Measurements from ENCODE around the gene LIMS2.

DNA sequence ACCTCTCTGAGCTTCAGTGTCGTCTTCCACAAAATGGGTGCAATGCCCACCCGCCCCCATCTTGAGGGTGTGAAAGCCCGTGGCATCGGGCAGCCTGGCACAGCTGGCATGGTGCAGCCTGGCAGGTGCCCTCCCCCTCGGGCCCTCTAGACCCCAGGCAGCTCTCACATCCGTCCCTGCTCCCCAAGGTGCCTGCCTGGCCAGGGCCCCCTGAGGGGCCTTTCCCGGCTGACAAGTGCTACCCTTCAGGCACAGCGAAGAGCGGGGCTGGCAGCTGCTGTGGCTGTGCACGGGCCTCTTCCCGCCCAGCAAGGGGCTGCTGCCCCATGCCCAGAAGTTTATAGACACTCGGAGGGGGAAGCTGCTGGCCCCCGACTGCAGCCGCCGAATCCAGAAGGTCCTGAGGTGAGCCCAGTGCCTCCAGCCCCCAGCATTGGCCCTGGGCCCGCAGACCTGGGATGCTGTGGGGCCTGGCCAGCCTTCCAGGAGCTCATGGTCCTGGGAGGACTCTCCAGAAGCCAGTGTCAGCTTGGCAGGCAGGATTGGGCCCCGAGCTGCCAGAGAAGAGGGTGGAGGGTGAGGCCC lies 43.2 kb downstream of the LIMS2 start:
- TF ChIP-seq POLR2A (IDR thresholded peaks at IDR 0.05; ENCODE audit: low read length) (no peak), GATA1 (IDR thresholded peaks at IDR 0.05; ENCODE audit: low read depth, low read length) (no peak)

Measured in erythroblast (primary cell).